GM12878 (cell line): Measurements from ENCODE around the gene CCSER2.

ENCODE experiments used
- EP300 ChIP-seq, 2 experiments: fragments of 150-350 bp in 1 of 2; IDR thresholded peaks; 2 replicates each; pipeline ENCODE4 v1.6.1; 2011 to 2012; ENCODE audit warnings: low read depth in 2 of 2, low read length in 2 of 2, borderline replicate concordance in 1 of 2, improper control_type of control experiment in 1 of 2, inconsistent platforms in 1 of 2; ENCODE audit not compliant: control insufficient read depth in 1 of 2
- NR2C2 ChIP-seq: IDR thresholded peaks from 2 replicates; pipeline ENCODE4 v1.6.1; 2011; ENCODE audit warnings: borderline replicate concordance, low read depth; ENCODE audit not compliant: control insufficient read depth, insufficient read length
- POLR2A ChIP-seq: IDR thresholded peaks from 2 replicates; pipeline ENCODE4 v1.6.1; 2011; ENCODE audit warnings: low read depth, mild to moderate bottlenecking, low read length
- SRF ChIP-seq, 2 experiments: IDR thresholded peaks; 2 replicates each; pipeline ENCODE4 v1.6.1; 2011; ENCODE audit warnings: low read depth in 2 of 2, low read length in 2 of 2, mild to moderate bottlenecking in 1 of 2, moderate library complexity in 1 of 2
- STAT3 ChIP-seq: IDR thresholded peaks from 2 replicates; pipeline ENCODE4 v1.6.1; 2011; ENCODE audit warnings: low read depth, low read length, improper control_type of control experiment
- TF ChIP-seq, protein P1 (sequence below), 3 experiments: IDR thresholded peaks in 2 of 3; conservative IDR thresholded peaks in 1 of 3; 2 replicates each; pipeline ENCODE4 v1.5.1; 2011; ENCODE audit warnings: low read depth in 3 of 3, low read length in 3 of 3, mild to moderate bottlenecking in 3 of 3, control low read depth in 2 of 3, moderate library complexity in 2 of 3, inconsistent platforms in 1 of 3, mixed read lengths in 1 of 3; ENCODE audit not compliant: control insufficient read depth in 2 of 3, insufficient read depth in 1 of 3; ENCODE audit errors: extremely low read depth in 1 of 3

DNA sequence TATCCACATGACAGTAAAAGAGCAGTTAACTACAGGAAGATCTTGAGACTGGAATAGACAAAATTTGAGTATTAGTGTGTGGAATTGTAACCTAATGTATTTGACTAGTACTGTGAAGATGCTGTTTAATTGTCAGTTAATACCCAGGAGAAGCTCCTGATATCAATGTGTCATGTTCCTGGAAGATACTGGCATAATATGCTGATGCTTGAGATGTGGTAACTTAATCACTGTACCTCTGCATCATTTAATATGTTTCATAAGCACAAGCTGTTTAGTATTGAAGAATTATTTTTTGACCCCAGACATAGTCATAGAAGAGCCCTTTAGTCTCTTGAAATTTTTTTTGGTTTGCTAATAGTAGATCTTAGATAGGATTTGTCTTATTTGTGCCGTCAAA lies 15.4 kb downstream of the CCSER2 start:
- no peak for TF ChIP-seq NR2C2
- TF ChIP-seq, protein P1, sequence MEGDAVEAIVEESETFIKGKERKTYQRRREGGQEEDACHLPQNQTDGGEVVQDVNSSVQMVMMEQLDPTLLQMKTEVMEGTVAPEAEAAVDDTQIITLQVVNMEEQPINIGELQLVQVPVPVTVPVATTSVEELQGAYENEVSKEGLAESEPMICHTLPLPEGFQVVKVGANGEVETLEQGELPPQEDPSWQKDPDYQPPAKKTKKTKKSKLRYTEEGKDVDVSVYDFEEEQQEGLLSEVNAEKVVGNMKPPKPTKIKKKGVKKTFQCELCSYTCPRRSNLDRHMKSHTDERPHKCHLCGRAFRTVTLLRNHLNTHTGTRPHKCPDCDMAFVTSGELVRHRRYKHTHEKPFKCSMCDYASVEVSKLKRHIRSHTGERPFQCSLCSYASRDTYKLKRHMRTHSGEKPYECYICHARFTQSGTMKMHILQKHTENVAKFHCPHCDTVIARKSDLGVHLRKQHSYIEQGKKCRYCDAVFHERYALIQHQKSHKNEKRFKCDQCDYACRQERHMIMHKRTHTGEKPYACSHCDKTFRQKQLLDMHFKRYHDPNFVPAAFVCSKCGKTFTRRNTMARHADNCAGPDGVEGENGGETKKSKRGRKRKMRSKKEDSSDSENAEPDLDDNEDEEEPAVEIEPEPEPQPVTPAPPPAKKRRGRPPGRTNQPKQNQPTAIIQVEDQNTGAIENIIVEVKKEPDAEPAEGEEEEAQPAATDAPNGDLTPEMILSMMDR (IDR thresholded peaks at IDR 0.05 in 2 of 3, conservative IDR thresholded peaks at IDR 0.05 in 1 of 3; ENCODE audit: control insufficient read depth in 2 of 3, extremely low read depth in 1 of 3, insufficient read depth in 1 of 3, low read depth in 3 of 3, low read length in 3 of 3) = no peak
- TF ChIP-seq STAT3 = no peak
- TF ChIP-seq EP300 (IDR thresholded peaks at IDR 0.05; ENCODE audit: borderline replicate concordance in 1 of 2, control insufficient read depth in 1 of 2, low read depth in 2 of 2, low read length in 2 of 2) = no peak
- no peak for TF ChIP-seq POLR2A
- no peak for TF ChIP-seq SRF (IDR thresholded peaks at IDR 0.05; ENCODE audit: low read depth in 2 of 2, low read length in 2 of 2)
